ENCODE results near the gene ECE1.

DNA sequence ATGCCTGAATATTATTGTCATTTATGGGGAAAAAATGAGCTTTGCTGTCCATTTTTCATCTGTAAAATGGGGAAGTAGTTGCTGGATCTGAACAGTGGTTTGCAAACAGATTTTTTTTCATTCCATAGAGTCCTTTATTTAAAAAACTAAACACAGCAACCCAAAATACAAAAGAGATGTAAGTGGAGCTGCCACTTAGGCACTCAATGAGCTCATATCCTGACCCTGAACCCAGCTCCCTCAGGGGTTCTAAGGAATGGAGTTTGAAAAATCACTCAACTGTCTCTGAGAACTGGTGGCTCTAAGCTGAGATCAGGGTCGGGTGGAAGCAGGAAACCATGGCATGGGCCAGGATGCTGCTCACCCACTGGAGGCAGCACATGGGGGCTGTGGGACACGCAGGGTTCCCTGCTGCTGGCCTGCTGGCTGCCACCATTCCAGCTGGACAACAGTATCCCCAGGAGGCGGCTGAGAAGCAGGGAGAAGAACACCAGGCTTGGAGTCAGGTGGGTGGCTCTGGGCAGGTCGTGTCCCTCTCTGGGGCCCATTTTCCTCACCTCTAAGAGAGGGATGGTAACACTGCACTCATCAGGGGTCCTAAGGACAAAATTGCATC, 9.6 kb upstream of the ECE1 start:
- TF ChIP-seq, protein P1, sequence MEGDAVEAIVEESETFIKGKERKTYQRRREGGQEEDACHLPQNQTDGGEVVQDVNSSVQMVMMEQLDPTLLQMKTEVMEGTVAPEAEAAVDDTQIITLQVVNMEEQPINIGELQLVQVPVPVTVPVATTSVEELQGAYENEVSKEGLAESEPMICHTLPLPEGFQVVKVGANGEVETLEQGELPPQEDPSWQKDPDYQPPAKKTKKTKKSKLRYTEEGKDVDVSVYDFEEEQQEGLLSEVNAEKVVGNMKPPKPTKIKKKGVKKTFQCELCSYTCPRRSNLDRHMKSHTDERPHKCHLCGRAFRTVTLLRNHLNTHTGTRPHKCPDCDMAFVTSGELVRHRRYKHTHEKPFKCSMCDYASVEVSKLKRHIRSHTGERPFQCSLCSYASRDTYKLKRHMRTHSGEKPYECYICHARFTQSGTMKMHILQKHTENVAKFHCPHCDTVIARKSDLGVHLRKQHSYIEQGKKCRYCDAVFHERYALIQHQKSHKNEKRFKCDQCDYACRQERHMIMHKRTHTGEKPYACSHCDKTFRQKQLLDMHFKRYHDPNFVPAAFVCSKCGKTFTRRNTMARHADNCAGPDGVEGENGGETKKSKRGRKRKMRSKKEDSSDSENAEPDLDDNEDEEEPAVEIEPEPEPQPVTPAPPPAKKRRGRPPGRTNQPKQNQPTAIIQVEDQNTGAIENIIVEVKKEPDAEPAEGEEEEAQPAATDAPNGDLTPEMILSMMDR (IDR thresholded peaks at IDR 0.05) = no peak
- no peak for TF ChIP-seq EZH2 (IDR thresholded peaks at IDR 0.05)
- no peak for TF ChIP-seq EZH2phosphoT487 (IDR thresholded peaks at IDR 0.05)
